Measurements from ENCODE around the gene URB1.
"Not testable (repeated sequence)": the region's sequence is repeated elsewhere in the genome, so short reads cannot be mapped to it uniquely, and the experiment has no call there.

Gene URB1

DNA sequence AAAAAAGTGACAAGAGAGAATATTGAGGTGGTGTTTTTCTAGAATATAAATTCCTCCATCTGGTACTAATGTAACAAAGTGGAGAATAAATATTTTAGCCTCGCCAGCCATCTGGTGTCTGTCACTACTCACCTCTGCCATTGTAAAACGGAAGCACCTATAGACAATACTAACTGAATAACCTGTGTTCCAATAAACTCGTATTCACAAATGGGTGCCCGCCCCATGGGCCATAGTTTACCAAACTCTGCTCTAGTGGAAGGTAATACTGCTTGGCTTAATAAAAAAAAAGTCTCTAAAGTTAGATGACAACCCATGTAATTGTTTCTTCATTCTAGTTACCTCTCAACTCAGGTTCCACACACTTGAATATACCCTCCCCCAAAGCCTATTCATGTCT is 122.1 kb downstream of the URB1 start:
- Histone ChIP-seq H3K9me3 (ENCODE audit: control insufficient read depth, insufficient read depth, low read length) (no peaks in the 10 kb centered on the region), H3K36me3 (ENCODE audit: control insufficient read depth, insufficient read depth, low read length) (peaks cover 2% of the 10 kb centered on the region; the same call in 1 of the 2 replicates), H3K4me3 (ENCODE audit: low read length) (no peak overlapping the region), H3K27ac (ENCODE audit: low read length) (no peak overlapping the region), H3K27me3 (ENCODE audit: control insufficient read depth, insufficient read depth, low read length) (no peaks in the 10 kb centered on the region), H3K4me1 (ENCODE audit: control insufficient read depth, insufficient read depth, low read length) (no peaks in the 10 kb centered on the region)
- no peak for DNase-seq (ENCODE audit: low read depth, low spot score)
- WGBS (ENCODE audit: insufficient coverage, insufficient read length), result no CpG with 5 or more reads among the region's 4 CpGs

GRCh38 chr21:32265321-32265720 is 127.5 kb downstream of the URB1 start:
- not testable (repeated sequence) for DNase-seq (ENCODE audit: low read depth, low spot score); H3K27me3 ChIP-seq (ENCODE audit: control insufficient read depth, insufficient read depth, low read length); H3K36me3 ChIP-seq (ENCODE audit: control insufficient read depth, insufficient read depth, low read length); H3K27ac ChIP-seq (ENCODE audit: low read length); H3K4me1 ChIP-seq (ENCODE audit: control insufficient read depth, insufficient read depth, low read length); H3K9me3 ChIP-seq (ENCODE audit: control insufficient read depth, insufficient read depth, low read length); H3K4me3 ChIP-seq (ENCODE audit: low read length)
- no CpG with 5 or more reads among the region's 23 CpGs for WGBS (ENCODE audit: insufficient coverage, insufficient read length)

- Histone ChIP-seq H3K36me3 (ENCODE audit: control insufficient read depth, insufficient read depth, low read length) (no peaks in the 10 kb centered on the region; the same call in 1 of the 2 replicates), H3K9me3 (ENCODE audit: control insufficient read depth, insufficient read depth, low read length) (no peaks in the 10 kb centered on the region), H3K4me1 (ENCODE audit: control insufficient read depth, insufficient read depth, low read length) (no peaks in the 10 kb centered on the region), H3K27ac (ENCODE audit: low read length) (no peak overlapping the region), H3K27me3 (ENCODE audit: control insufficient read depth, insufficient read depth, low read length) (no peaks in the 10 kb centered on the region), H3K4me3 (ENCODE audit: low read length) (no peak overlapping the region)
- WGBS (ENCODE audit: insufficient coverage, insufficient read length), result no CpG with 5 or more reads among the region's 5 CpGs
- DNase-seq (ENCODE audit: low read depth, low spot score), result no peak
These were observed 130.9 kb downstream of the URB1 start for GRCh38 chr21:32261929-32262328.

All from iPS DF 6.9 (cell line).